ENCODE measurements around the gene EXOC3L2.

GRCh38 chr19:45216667-45217066 is 28.5 kb downstream of the EXOC3L2 start:
- TF ChIP-seq GABPA (IDR thresholded peaks at IDR 0.05; ENCODE audit: low read depth) (no peak), RAD21 (IDR thresholded peaks at IDR 0.05; ENCODE audit: low read length) (no peak), CHD2 (IDR thresholded peaks at IDR 0.05; ENCODE audit: low read length, partially characterized antibody) (no peak)
- TF ChIP-seq, protein P1, sequence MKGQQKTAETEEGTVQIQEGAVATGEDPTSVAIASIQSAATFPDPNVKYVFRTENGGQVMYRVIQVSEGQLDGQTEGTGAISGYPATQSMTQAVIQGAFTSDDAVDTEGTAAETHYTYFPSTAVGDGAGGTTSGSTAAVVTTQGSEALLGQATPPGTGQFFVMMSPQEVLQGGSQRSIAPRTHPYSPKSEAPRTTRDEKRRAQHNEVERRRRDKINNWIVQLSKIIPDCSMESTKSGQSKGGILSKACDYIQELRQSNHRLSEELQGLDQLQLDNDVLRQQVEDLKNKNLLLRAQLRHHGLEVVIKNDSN (IDR thresholded peaks at IDR 0.05; ENCODE audit: borderline replicate concordance, low read depth), result no peak
